ENCODE measurements around the gene MBTD1. TPM values are rescaled to one million over a fixed set of nuclear protein-coding genes. Genes with fewer than 3 reads are reported as not detected.

MBTD1 gene
- total RNA-seq, 1 experiment from 2014 or later = 40.6 TPM

GRCh38 chr17:51197754-51198153 lies 62.1 kb downstream of the MBTD1 start:
- DNase-seq (ENCODE audit: low spot score) = no peak
- H3K9me3 Mint-ChIP-seq = no peaks in the 10 kb centered on the region
- ChIA-PET POLR2A (no interaction called here), CTCF (no interaction called here)
- H3K4me3 Mint-ChIP-seq = no peak overlapping the region
- no peaks in the 10 kb centered on the region for H3K4me1 Mint-ChIP-seq
- ATAC-seq = no peak
- peaks cover 58% of the 10 kb centered on the region for H3K36me3 Mint-ChIP-seq
- TF ChIP-seq SOX15 (CRISPR knock-in tag; IDR thresholded peaks at IDR 0.05) = no peak
- TF ChIP-seq ZNF532 (CRISPR knock-in tag; IDR thresholded peaks at IDR 0.05; ENCODE audit: borderline replicate concordance) = no peak
- TF ChIP-seq CDX4 (CRISPR knock-in tag; IDR thresholded peaks at IDR 0.05; ENCODE audit: borderline replicate concordance) = no peak
- TF ChIP-seq RORB (CRISPR knock-in tag; IDR thresholded peaks at IDR 0.05) = no peak
- no peak for TF ChIP-seq FOXJ3 (CRISPR knock-in tag; IDR thresholded peaks at IDR 0.05; ENCODE audit: borderline replicate concordance)
- TF ChIP-seq ZMAT4 (CRISPR knock-in tag; IDR thresholded peaks at IDR 0.05) = no peak
- no peak for TF ChIP-seq FOXK1 (CRISPR knock-in tag; IDR thresholded peaks at IDR 0.05)
- no peak for TF ChIP-seq PRRX2 (CRISPR knock-in tag; IDR thresholded peaks at IDR 0.05)
- no peak for TF ChIP-seq SP1 (CRISPR knock-in tag; conservative IDR thresholded peaks at IDR 0.05)
- no peak for TF ChIP-seq RELA (CRISPR knock-in tag; IDR thresholded peaks at IDR 0.05; ENCODE audit: borderline replicate concordance)
- no peak for TF ChIP-seq ATF1 (CRISPR knock-in tag; IDR thresholded peaks at IDR 0.05)
- no peak for TF ChIP-seq ZNF317 (CRISPR knock-in tag; IDR thresholded peaks at IDR 0.05; ENCODE audit: borderline replicate concordance, low read depth)
- TF ChIP-seq MLX (CRISPR knock-in tag; IDR thresholded peaks at IDR 0.05) = no peak
- TF ChIP-seq ETV6 (CRISPR knock-in tag; IDR thresholded peaks at IDR 0.05) = no peak
- no peak for TF ChIP-seq TEAD4 (CRISPR knock-in tag; IDR thresholded peaks at IDR 0.05)
- H3K27me3 Mint-ChIP-seq (ENCODE audit: low read depth) = no peaks in the 10 kb centered on the region
- peak overlapping the region; percentile 21; the same call in 1 of the 2 replicates for H3K27ac Mint-ChIP-seq

GRCh38 chr17:51191895-51192294 lies 68.0 kb downstream of the MBTD1 start:
- H3K27me3 Mint-ChIP-seq (ENCODE audit: low read depth) = no peaks in the 10 kb centered on the region
- POLR2A ChIA-PET = no interaction called here
- peaks cover 55% of the 10 kb centered on the region for H3K36me3 Mint-ChIP-seq
- H3K27ac Mint-ChIP-seq = no peak overlapping the region
- no peaks in the 10 kb centered on the region for H3K4me1 Mint-ChIP-seq
- H3K4me3 Mint-ChIP-seq = no peak overlapping the region
- H3K9me3 Mint-ChIP-seq = no peaks in the 10 kb centered on the region
- CTCF ChIA-PET = no interaction called here
- no peak for ATAC-seq
- DNase-seq (ENCODE audit: low spot score) = no peak
- TF ChIP-seq ZNF219 (CRISPR knock-in tag; IDR thresholded peaks at IDR 0.05; ENCODE audit: borderline replicate concordance) (no peak), IRF2 (CRISPR knock-in tag; IDR thresholded peaks at IDR 0.05; ENCODE audit: borderline replicate concordance, low read depth) (no peak), AFF4 (CRISPR knock-in tag; IDR thresholded peaks at IDR 0.05; ENCODE audit: borderline replicate concordance) (no peak), USF1 (CRISPR knock-in tag; IDR thresholded peaks at IDR 0.05) (no peak), ATF6 (CRISPR knock-in tag; IDR thresholded peaks at IDR 0.05) (no peak), ZNF263 (CRISPR knock-in tag; IDR thresholded peaks at IDR 0.05; ENCODE audit: low read depth) (no peak), RELA (CRISPR knock-in tag; IDR thresholded peaks at IDR 0.05; ENCODE audit: borderline replicate concordance) (no peak), NR3C1 (CRISPR knock-in tag; conservative IDR thresholded peaks at IDR 0.05; ENCODE audit: low read depth) (no peak), MAX (CRISPR knock-in tag; IDR thresholded peaks at IDR 0.05) (no peak), ZMAT4 (CRISPR knock-in tag; IDR thresholded peaks at IDR 0.05) (no peak)

Measured in WTC11 (cell line).